ENCODE data around the gene RAB11FIP2.

Gene RAB11FIP2

DNA sequence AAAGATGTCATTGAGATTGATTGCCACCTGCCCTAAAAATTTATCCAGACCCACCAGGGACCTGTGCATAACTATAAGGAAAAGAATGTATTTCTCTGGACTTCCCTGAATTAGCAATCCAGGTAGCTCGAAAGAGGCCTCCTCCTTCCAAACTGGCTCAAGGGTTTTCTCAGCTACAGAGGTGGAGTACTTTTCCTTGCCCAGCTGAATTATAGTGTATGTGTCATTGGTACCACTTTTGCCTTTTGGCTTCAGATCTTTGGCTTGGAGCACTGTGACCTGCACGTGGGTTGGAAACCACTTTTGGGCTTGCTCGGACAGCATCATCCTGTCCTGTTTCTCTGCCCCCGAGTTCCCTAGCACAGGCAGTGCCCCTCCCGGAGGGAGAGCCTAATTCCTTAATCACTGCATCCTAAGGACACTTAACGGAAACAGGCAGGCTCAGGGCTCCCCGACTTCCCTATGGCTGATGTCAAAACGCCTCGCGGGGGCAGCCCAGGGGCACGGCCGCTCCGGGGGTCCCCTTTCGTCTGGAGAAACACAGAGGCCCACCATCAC is 825 bp downstream of the RAB11FIP2 start (continued):
- TF ChIP-seq, protein P1, sequence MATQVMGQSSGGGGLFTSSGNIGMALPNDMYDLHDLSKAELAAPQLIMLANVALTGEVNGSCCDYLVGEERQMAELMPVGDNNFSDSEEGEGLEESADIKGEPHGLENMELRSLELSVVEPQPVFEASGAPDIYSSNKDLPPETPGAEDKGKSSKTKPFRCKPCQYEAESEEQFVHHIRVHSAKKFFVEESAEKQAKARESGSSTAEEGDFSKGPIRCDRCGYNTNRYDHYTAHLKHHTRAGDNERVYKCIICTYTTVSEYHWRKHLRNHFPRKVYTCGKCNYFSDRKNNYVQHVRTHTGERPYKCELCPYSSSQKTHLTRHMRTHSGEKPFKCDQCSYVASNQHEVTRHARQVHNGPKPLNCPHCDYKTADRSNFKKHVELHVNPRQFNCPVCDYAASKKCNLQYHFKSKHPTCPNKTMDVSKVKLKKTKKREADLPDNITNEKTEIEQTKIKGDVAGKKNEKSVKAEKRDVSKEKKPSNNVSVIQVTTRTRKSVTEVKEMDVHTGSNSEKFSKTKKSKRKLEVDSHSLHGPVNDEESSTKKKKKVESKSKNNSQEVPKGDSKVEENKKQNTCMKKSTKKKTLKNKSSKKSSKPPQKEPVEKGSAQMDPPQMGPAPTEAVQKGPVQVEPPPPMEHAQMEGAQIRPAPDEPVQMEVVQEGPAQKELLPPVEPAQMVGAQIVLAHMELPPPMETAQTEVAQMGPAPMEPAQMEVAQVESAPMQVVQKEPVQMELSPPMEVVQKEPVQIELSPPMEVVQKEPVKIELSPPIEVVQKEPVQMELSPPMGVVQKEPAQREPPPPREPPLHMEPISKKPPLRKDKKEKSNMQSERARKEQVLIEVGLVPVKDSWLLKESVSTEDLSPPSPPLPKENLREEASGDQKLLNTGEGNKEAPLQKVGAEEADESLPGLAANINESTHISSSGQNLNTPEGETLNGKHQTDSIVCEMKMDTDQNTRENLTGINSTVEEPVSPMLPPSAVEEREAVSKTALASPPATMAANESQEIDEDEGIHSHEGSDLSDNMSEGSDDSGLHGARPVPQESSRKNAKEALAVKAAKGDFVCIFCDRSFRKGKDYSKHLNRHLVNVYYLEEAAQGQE (tag by site-specific recombination; IDR thresholded peaks at IDR 0.05) = no peak
- no peak for TF ChIP-seq ZSCAN23 (tag by site-specific recombination; IDR thresholded peaks at IDR 0.05)
- TF ChIP-seq ZNF621 (tag by site-specific recombination; IDR thresholded peaks at IDR 0.05) = no peak
- TF ChIP-seq ZNF561 (tag by site-specific recombination; IDR thresholded peaks at IDR 0.05; ENCODE audit: borderline replicate concordance) = no peak
- no peak for TF ChIP-seq ZNF23 (tag by site-specific recombination; IDR thresholded peaks at IDR 0.05; ENCODE audit: borderline replicate concordance)
- no peak for TF ChIP-seq ZNF530 (tag by site-specific recombination; IDR thresholded peaks at IDR 0.05; ENCODE audit: low read depth)
- TF ChIP-seq KLF16 (tag by site-specific recombination; IDR thresholded peaks at IDR 0.05) = no peak
- TF ChIP-seq ZNF558 (tag by site-specific recombination; IDR thresholded peaks at IDR 0.05) = no peak
- TF ChIP-seq ZNF792 (tag by site-specific recombination; IDR thresholded peaks at IDR 0.05) = no peak
- TF ChIP-seq SCRT1 (tag by site-specific recombination; IDR thresholded peaks at IDR 0.05; ENCODE audit: borderline replicate concordance) = no peak
- TF ChIP-seq ZNF521 (tag by site-specific recombination; IDR thresholded peaks at IDR 0.05) = no peak
- no peak for TF ChIP-seq ZFHX2 (tag by site-specific recombination; conservative IDR thresholded peaks at IDR 0.05)
- TF ChIP-seq ZNF366 (tag by site-specific recombination; conservative IDR thresholded peaks at IDR 0.05) = no peak
- no peak for TF ChIP-seq ZNF654 (tag by site-specific recombination; IDR thresholded peaks at IDR 0.05; ENCODE audit: low read depth)
- no peak for TF ChIP-seq ZNF10 (tag by site-specific recombination; IDR thresholded peaks at IDR 0.05)
- no peak for TF ChIP-seq ZNF768 (tag by site-specific recombination; IDR thresholded peaks at IDR 0.05)
- TF ChIP-seq ZNF596 (tag by site-specific recombination; IDR thresholded peaks at IDR 0.05) = no peak
- TF ChIP-seq, protein P2, sequence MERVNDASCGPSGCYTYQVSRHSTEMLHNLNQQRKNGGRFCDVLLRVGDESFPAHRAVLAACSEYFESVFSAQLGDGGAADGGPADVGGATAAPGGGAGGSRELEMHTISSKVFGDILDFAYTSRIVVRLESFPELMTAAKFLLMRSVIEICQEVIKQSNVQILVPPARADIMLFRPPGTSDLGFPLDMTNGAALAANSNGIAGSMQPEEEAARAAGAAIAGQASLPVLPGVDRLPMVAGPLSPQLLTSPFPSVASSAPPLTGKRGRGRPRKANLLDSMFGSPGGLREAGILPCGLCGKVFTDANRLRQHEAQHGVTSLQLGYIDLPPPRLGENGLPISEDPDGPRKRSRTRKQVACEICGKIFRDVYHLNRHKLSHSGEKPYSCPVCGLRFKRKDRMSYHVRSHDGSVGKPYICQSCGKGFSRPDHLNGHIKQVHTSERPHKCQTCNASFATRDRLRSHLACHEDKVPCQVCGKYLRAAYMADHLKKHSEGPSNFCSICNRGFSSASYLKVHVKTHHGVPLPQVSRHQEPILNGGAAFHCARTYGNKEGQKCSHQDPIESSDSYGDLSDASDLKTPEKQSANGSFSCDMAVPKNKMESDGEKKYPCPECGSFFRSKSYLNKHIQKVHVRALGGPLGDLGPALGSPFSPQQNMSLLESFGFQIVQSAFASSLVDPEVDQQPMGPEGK (tag by site-specific recombination; IDR thresholded peaks at IDR 0.05) = 0 out of 2 replicates have a peak, but pooled peaks have one; percentile 89
- TF ChIP-seq ZNF239 (tag by site-specific recombination; IDR thresholded peaks at IDR 0.05) = no peak
- no peak for TF ChIP-seq ZNF350 (tag by site-specific recombination; IDR thresholded peaks at IDR 0.05)
- TF ChIP-seq, protein P3, sequence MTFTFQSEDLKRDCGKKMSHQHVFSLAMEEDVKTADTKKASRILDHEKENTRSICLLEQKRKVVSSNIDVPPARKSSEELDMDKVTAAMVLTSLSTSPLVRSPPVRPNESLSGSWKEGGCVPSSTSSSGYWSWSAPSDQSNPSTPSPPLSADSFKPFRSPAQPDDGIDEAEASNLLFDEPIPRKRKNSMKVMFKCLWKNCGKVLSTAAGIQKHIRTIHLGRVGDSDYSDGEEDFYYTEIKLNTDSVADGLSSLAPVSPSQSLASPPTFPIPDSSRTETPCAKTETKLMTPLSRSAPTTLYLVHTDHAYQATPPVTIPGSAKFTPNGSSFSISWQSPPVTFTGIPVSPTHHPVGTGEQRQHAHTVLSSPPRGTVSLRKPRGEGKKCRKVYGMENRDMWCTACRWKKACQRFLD (tag by site-specific recombination; IDR thresholded peaks at IDR 0.05) = no peak
- no peak for TF ChIP-seq ZNF223 (tag by site-specific recombination; IDR thresholded peaks at IDR 0.05)
- TF ChIP-seq ZNF211 (tag by site-specific recombination; IDR thresholded peaks at IDR 0.05; ENCODE audit: low read depth) = no peak
- no peak for TF ChIP-seq KLF10 (tag by site-specific recombination; IDR thresholded peaks at IDR 0.05)
- TF ChIP-seq ZFP69B (tag by site-specific recombination; IDR thresholded peaks at IDR 0.05) = no peak
- TF ChIP-seq, protein P4, sequence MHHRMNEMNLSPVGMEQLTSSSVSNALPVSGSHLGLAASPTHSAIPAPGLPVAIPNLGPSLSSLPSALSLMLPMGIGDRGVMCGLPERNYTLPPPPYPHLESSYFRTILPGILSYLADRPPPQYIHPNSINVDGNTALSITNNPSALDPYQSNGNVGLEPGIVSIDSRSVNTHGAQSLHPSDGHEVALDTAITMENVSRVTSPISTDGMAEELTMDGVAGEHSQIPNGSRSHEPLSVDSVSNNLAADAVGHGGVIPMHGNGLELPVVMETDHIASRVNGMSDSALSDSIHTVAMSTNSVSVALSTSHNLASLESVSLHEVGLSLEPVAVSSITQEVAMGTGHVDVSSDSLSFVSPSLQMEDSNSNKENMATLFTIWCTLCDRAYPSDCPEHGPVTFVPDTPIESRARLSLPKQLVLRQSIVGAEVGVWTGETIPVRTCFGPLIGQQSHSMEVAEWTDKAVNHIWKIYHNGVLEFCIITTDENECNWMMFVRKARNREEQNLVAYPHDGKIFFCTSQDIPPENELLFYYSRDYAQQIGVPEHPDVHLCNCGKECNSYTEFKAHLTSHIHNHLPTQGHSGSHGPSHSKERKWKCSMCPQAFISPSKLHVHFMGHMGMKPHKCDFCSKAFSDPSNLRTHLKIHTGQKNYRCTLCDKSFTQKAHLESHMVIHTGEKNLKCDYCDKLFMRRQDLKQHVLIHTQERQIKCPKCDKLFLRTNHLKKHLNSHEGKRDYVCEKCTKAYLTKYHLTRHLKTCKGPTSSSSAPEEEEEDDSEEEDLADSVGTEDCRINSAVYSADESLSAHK (tag by site-specific recombination; IDR thresholded peaks at IDR 0.05) = peak; percentile 77
- TF ChIP-seq ZNF510 (tag by site-specific recombination; IDR thresholded peaks at IDR 0.05; ENCODE audit: insufficient replicate concordance) = no peak
- no peak for TF ChIP-seq ZNF626 (tag by site-specific recombination; IDR thresholded peaks at IDR 0.05)
- TF ChIP-seq ZNF776 (tag by site-specific recombination; IDR thresholded peaks at IDR 0.05; ENCODE audit: borderline replicate concordance) = no peak
- no peak for TF ChIP-seq OVOL3 (tag by site-specific recombination; IDR thresholded peaks at IDR 0.05)
- TF ChIP-seq ZIC2 (tag by site-specific recombination; IDR thresholded peaks at IDR 0.05) = no peak
- 0 out of 2 replicates have a peak, but pooled peaks have one; percentile 1 for TF ChIP-seq ZNF146 (tag by site-specific recombination; IDR thresholded peaks at IDR 0.05)
- no peak for TF ChIP-seq ZNF48 (tag by site-specific recombination; IDR thresholded peaks at IDR 0.05)
- no peak for TF ChIP-seq ZNF830 (tag by site-specific recombination; IDR thresholded peaks at IDR 0.05; ENCODE audit: low read depth)
